CD4-positive, alpha-beta T cell treated with Interleukin-15 for 1 hour (primary cell): Measurements from ENCODE around the gene ABCA1.
"Not testable (repeated sequence)": the region's sequence is repeated elsewhere in the genome, so short reads cannot be mapped to it uniquely, and the experiment has no call there.

Experiments used
- DNase-seq: peaks from one replicate; pipeline ENCODE4 v3.0.0-alpha.2; 2020

The ABCA1 gene

GRCh38 chr9:104905153-104905901 is 22.6 kb downstream of the ABCA1 start:
- no peak for DNase-seq

GRCh38 chr9:104903609-104904008 is 24.3 kb downstream of the ABCA1 start:
- DNase-seq, result no peak

GRCh38 chr9:104900871-104901270 is 27.1 kb downstream of the ABCA1 start:
- DNase-seq, result no peak

GRCh38 chr9:104900324-104900723 is 27.6 kb downstream of the ABCA1 start:
- no peak for DNase-seq

GRCh38 chr9:104899759-104900247 is 28.2 kb downstream of the ABCA1 start:
- no peak for DNase-seq

- DNase-seq, result not testable (repeated sequence)
Measured at GRCh38 chr9:104898376-104898775, 29.6 kb downstream of the ABCA1 start.

GRCh38 chr9:104896131-104896530 is 31.8 kb downstream of the ABCA1 start:
- DNase-seq, result no peak

GRCh38 chr9:104895572-104895971 is 32.4 kb downstream of the ABCA1 start:
- DNase-seq, result no peak

GRCh38 chr9:104892701-104893100 is 35.3 kb downstream of the ABCA1 start:
- DNase-seq, result no peak

GRCh38 chr9:104890433-104890770 is 37.6 kb downstream of the ABCA1 start:
- DNase-seq, result no peak

- no peak for DNase-seq
Measured at GRCh38 chr9:104885818-104886709, 41.9 kb downstream of the ABCA1 start.

GRCh38 chr9:104883169-104883568 is 44.8 kb downstream of the ABCA1 start:
- no peak for DNase-seq

GRCh38 chr9:104882566-104882965 is 45.4 kb downstream of the ABCA1 start:
- DNase-seq, result no peak

- no peak for DNase-seq
Measured at GRCh38 chr9:104882086-104882485, 45.9 kb downstream of the ABCA1 start.

GRCh38 chr9:104879555-104880309 is 48.2 kb downstream of the ABCA1 start:
- DNase-seq, result no peak

GRCh38 chr9:104876587-104876986 is 51.4 kb downstream of the ABCA1 start:
- no peak for DNase-seq

GRCh38 chr9:104875897-104876296 is 52.1 kb downstream of the ABCA1 start:
- DNase-seq, result no peak

- no peak for DNase-seq
Measured at GRCh38 chr9:104875320-104875719, 52.6 kb downstream of the ABCA1 start.

- no peak for DNase-seq
Measured at GRCh38 chr9:104873489-104873850, 54.5 kb downstream of the ABCA1 start.

- DNase-seq, result peak; percentile 70
Measured at GRCh38 chr9:104872656-104873488, 55.1 kb downstream of the ABCA1 start.

GRCh38 chr9:104871961-104872527 is 55.9 kb downstream of the ABCA1 start:
- DNase-seq, result no peak

- no peak for DNase-seq
Measured at GRCh38 chr9:104869811-104870210, 58.1 kb downstream of the ABCA1 start.
